ENCODE data around the gene SLC13A4.

Gene SLC13A4

GRCh38 chr7:135715673-135716072, 12.3 kb downstream of the SLC13A4 start:
- TF ChIP-seq CTCF (conservative IDR thresholded peaks at IDR 0.05): no peak
- H3K27ac ChIP-seq: no peak overlapping the region

GRCh38 chr7:135715055-135715522, 12.9 kb downstream of the SLC13A4 start:
- H3K27ac ChIP-seq: no peak overlapping the region

GRCh38 chr7:135714534-135715009, 13.4 kb downstream of the SLC13A4 start:
- H3K27ac ChIP-seq: no peak overlapping the region
- no peak for TF ChIP-seq CTCF (conservative IDR thresholded peaks at IDR 0.05)

More at GRCh38 chr7:135715055-135715522, 12.9 kb downstream of the SLC13A4 start:
- no peak for TF ChIP-seq CTCF (conservative IDR thresholded peaks at IDR 0.05)

- no peak overlapping the region for H3K27ac ChIP-seq
- no peak for TF ChIP-seq CTCF (conservative IDR thresholded peaks at IDR 0.05)
Observed at GRCh38 chr7:135713836-135714470, 14.0 kb downstream of the SLC13A4 start.

- no peak overlapping the region for H3K27ac ChIP-seq
- TF ChIP-seq CTCF (conservative IDR thresholded peaks at IDR 0.05): no peak
Observed at GRCh38 chr7:135712796-135713195, 15.2 kb downstream of the SLC13A4 start.

GRCh38 chr7:135712182-135712782, 15.7 kb downstream of the SLC13A4 start:
- H3K27ac ChIP-seq: no peak overlapping the region
- no peak for TF ChIP-seq CTCF (conservative IDR thresholded peaks at IDR 0.05)

- no peak overlapping the region for H3K27ac ChIP-seq
- TF ChIP-seq CTCF (conservative IDR thresholded peaks at IDR 0.05): peak; percentile 23; the same call in 1 of the 2 replicates
Observed at GRCh38 chr7:135711139-135711469, 16.9 kb downstream of the SLC13A4 start.

Data from VCaP (cell line).